BJ (cell line): ENCODE results near the gene NPB. TPM values are rescaled to one million over a fixed set of nuclear protein-coding genes. Genes with fewer than 3 reads are reported as not detected.

Experiments used
- CTCF ChIA-PET: fragments of 350-600 bp; formaldehyde crosslinking; extraction: SDS; loops from one replicate; lab custom pipeline; 2021; ENCODE audit warnings: antibody characterized with exemption, inconsistent platforms; lab: Yijun Ruan, JAX
- POLR2A ChIA-PET: fragments of 300-600 bp; sonication (Branson Sonifier 250); formaldehyde crosslinking; extraction: SDS; loops from one replicate; lab custom pipeline; 2021; ENCODE audit warnings: antibody characterized with exemption; lab: Charles Lee
- DNase-seq: peaks from one replicate; pipeline ENCODE4 v3.0.0-alpha.2; 2011; ENCODE audit warnings: low read depth
- H3K27me3 ChIP-seq: 2 replicates; pipeline ENCODE4 v1.6.0; 2011; ENCODE audit warnings: low read length; ENCODE audit not compliant: control insufficient read depth, insufficient read depth
- H3K36me3 ChIP-seq: 2 replicates; pipeline ENCODE4 v1.5.1; 2011; ENCODE audit warnings: low read length; ENCODE audit not compliant: control insufficient read depth, insufficient read depth
- H3K4me3 ChIP-seq: 2 replicates; pipeline ENCODE4 v1.5.1; 2011; ENCODE audit warnings: low read depth, mild to moderate bottlenecking, control low read depth, low read length
- CTCF ChIP-seq: IDR thresholded peaks from 2 replicates; pipeline ENCODE4 v1.5.1; 2011; ENCODE audit warnings: low read depth, mild to moderate bottlenecking, control low read depth, inconsistent platforms, low read length, moderate library complexity; ENCODE audit not compliant: insufficient read depth
- polyA plus RNA-seq: library from polyadenylated mRNA; depleted of rRNA; stranded (reverse); fragments of >200 nt; gene quantifications from 2 replicates; pipeline ENCODE4 v1.2.3, GENCODE V29; 2011

Gene NPB
- polyA plus RNA-seq, 1 experiment = 0.38 TPM

DNA sequence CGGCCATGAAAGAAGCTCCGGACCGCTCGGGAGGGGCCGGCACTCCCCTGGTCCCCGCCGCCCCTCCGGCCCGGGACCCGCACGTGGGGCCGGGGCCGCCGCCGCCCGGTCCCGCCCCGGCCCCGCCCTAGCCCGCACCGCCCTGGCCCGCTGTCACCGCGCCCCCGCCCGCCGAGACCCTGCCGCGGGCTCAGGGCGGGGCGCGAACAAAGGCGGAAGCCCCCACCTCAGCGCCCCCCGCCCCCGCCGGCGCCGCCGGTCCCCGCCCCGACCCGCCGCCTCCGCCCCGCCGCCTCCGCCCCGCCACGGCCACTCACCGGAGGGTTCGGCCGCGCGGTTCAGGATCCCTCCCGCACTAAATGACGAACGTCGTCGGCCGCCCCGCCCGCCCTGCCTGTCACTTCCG lies 31.1 kb upstream of the NPB start, which contains the start of gene ARHGDIA:
Gene ARHGDIA, minus strand, starts transcription at position 357 of the 406 bp plus-strand sequence. CDS start 1,407 bp downstream, outside the sequence.
- TF ChIP-seq CTCF = no peak
- ChIA-PET CTCF (interaction anchor here (1.3 to 2.4 kb wide), 2 partner anchors 52 to 319 kb away, joined by 3 to 6 read pairs; partner anchors contain the start of gene FAAP100), POLR2A (no interaction called here)
- H3K27me3 ChIP-seq = no peaks in the 10 kb centered on the region
- peak within 1 kb of the TSS; percentile 55 for H3K4me3 ChIP-seq
- no peak for DNase-seq
- H3K36me3 ChIP-seq = peaks cover 24% of the 10 kb centered on the region

- POLR2A ChIA-PET = interaction anchor here (0.6 kb wide), 1 partner anchor 12 kb away, joined by 5 read pairs; no protein-coding TSS in a partner anchor
- Histone ChIP-seq H3K27me3 (no peaks in the 10 kb centered on the region), H3K4me3 (peak overlapping the region; percentile 55), H3K36me3 (peaks cover 20% of the 10 kb centered on the region)
- CTCF ChIA-PET = interaction anchor here (0.8 to 1.3 kb wide), 2 partner anchors 14 to 319 kb away, joined by 3 read pairs; partner anchors contain the start of gene FAAP100
- DNase-seq = no peak
- peak; percentile 20; the same call in 1 of the 2 replicates for TF ChIP-seq CTCF
These were observed 30.4 kb upstream of the NPB start for GRCh38 chr17:81871387-81872230.

- TF ChIP-seq CTCF = no peak
- POLR2A ChIA-PET = no interaction called here
These were observed 24.5 kb upstream of the NPB start for GRCh38 chr17:81877569-81877968.

DNA sequence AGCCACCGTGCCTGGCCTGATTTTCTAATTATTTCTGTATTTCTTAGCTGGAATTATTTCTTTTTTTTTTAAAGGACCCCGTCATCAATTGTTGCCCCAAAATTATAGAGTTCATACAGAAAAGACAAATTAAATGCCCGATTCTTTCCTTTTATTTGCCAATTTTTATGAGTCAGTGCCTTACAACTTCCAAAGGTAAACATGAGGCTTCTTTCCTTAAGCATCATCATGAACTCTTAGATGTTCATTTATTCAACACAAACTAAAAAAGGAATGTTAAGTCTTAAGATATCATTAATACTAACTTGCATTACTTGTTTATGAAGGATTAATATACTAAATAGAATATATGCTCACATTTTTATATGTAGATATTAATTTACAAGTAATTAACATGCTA lies 23.7 kb upstream of the NPB start:
- Histone ChIP-seq H3K27me3 (no peaks in the 10 kb centered on the region), H3K4me3 (no peak overlapping the region), H3K36me3 (0 out of 2 replicates have a peak, but pooled peaks cover 5% of the 10 kb centered on the region)
- TF ChIP-seq CTCF = no peak
- ChIA-PET CTCF (interaction anchor here (0.7 kb wide), 1 partner anchor 81 kb away, joined by 3 read pairs; no protein-coding TSS in a partner anchor), POLR2A (no interaction called here)
- DNase-seq = no peak

More at GRCh38 chr17:81877569-81877968, 24.5 kb upstream of the NPB start:
- 0 out of 2 replicates have a peak, but pooled peaks cover 5% of the 10 kb centered on the region for H3K36me3 ChIP-seq
- CTCF ChIA-PET = interaction anchor here (0.7 kb wide), 1 partner anchor 82 kb away, joined by 3 read pairs; no protein-coding TSS in a partner anchor
- no peak overlapping the region for H3K4me3 ChIP-seq
- no peak for DNase-seq
- H3K27me3 ChIP-seq = no peaks in the 10 kb centered on the region

GRCh38 chr17:81879121-81879520 lies 22.9 kb upstream of the NPB start:
- H3K4me3 ChIP-seq = no peak overlapping the region
- no peak for DNase-seq
- 0 out of 2 replicates have a peak, but pooled peaks cover 3% of the 10 kb centered on the region for H3K36me3 ChIP-seq
- no peaks in the 10 kb centered on the region for H3K27me3 ChIP-seq
- ChIA-PET CTCF (interaction anchor here (1.4 kb wide), 1 partner anchor 10 kb away, joined by 7 read pairs; no protein-coding TSS in a partner anchor), POLR2A (no interaction called here)
- no peak for TF ChIP-seq CTCF
